HEK293 (cell line): ENCODE measurements around the gene SLIT2.
A peak's percentile ranks its signal among the peaks of the same experiment; 100 is the strongest.

ENCODE experiments used
- BCL6B ChIP-seq: fragments of 450-650 bp; formaldehyde crosslinking; IDR thresholded peaks from 2 replicates; pipeline ENCODE4 v1.5.1; 2017; ENCODE audit warnings: missing biosample characterization, missing genetic modification characterization
- ELK4 ChIP-seq: IDR thresholded peaks from 2 replicates; pipeline ENCODE4 v1.6.1; 2011; ENCODE audit warnings: mild to moderate bottlenecking, low read depth, low read length, borderline replicate concordance
- IKZF3 ChIP-seq: fragments of 450-650 bp; IDR thresholded peaks from 2 replicates; pipeline ENCODE4 v1.5.0; 2018; ENCODE audit warnings: missing biosample characterization, mild to moderate bottlenecking, missing genetic modification characterization, moderate library complexity
- OSR2 ChIP-seq: fragments of 450-650 bp; formaldehyde crosslinking; IDR thresholded peaks from 2 replicates; pipeline ENCODE4 v1.5.1; 2016; ENCODE audit warnings: missing biosample characterization, missing genetic modification characterization
- REST ChIP-seq: fragments of 450-650 bp; formaldehyde crosslinking; IDR thresholded peaks from 2 replicates; pipeline ENCODE4 v1.5.1; 2016; ENCODE audit warnings: missing biosample characterization, missing genetic modification characterization
- SCRT2 ChIP-seq: fragments of 450-650 bp; formaldehyde crosslinking; IDR thresholded peaks from 2 replicates; pipeline ENCODE4 v1.5.1; 2016; ENCODE audit warnings: missing biosample characterization, missing genetic modification characterization
- WT1 ChIP-seq: fragments of 450-650 bp; formaldehyde crosslinking; IDR thresholded peaks from 2 replicates; pipeline ENCODE4 v1.5.1; 2016; ENCODE audit warnings: missing biosample characterization, missing genetic modification characterization
- ZBTB20 ChIP-seq: fragments of 450-650 bp; formaldehyde crosslinking; IDR thresholded peaks from 2 replicates; pipeline ENCODE4 v1.5.1; 2016; ENCODE audit warnings: missing biosample characterization, missing genetic modification characterization
- ZBTB44 ChIP-seq: fragments of 450-650 bp; IDR thresholded peaks from 2 replicates; pipeline ENCODE4 v1.5.1; 2018; ENCODE audit warnings: missing biosample characterization, mild to moderate bottlenecking, missing genetic modification characterization
- ZBTB7A ChIP-seq: fragments of 450-650 bp; formaldehyde crosslinking; IDR thresholded peaks from 2 replicates; pipeline ENCODE4 v1.5.1; 2016; ENCODE audit warnings: low read depth, missing biosample characterization, missing genetic modification characterization
- ZNF112 ChIP-seq: fragments of 450-650 bp; formaldehyde crosslinking; IDR thresholded peaks from 2 replicates; pipeline ENCODE4 v1.5.0; 2017; ENCODE audit warnings: missing biosample characterization, missing genetic modification characterization
- ZNF169 ChIP-seq: fragments of 450-650 bp; formaldehyde crosslinking; IDR thresholded peaks from 2 replicates; pipeline ENCODE4 v1.5.1; 2016; ENCODE audit warnings: missing biosample characterization, missing genetic modification characterization
- ZNF184 ChIP-seq: fragments of 450-650 bp; IDR thresholded peaks from 2 replicates; pipeline ENCODE4 v1.5.1; 2018; ENCODE audit warnings: missing biosample characterization, mild to moderate bottlenecking, missing genetic modification characterization
- ZNF2 ChIP-seq: fragments of 450-650 bp; formaldehyde crosslinking; IDR thresholded peaks from 2 replicates; pipeline ENCODE4 v1.5.1; 2016; ENCODE audit warnings: missing biosample characterization, missing genetic modification characterization
- ZNF24 ChIP-seq: fragments of 450-650 bp; formaldehyde crosslinking; IDR thresholded peaks from 2 replicates; pipeline ENCODE4 v1.5.1; 2016; ENCODE audit warnings: missing biosample characterization, missing genetic modification characterization
- ZNF274 ChIP-seq, 2 experiments: fragments of 200-500 bp in 1 of 2; fragments of 450-650 bp in 1 of 2; sonication (Bioruptor generic) in 1 of 2; formaldehyde crosslinking in 1 of 2; IDR thresholded peaks; 2 replicates each; pipeline versions ENCODE4 v1.5.1 to v1.6.1; 2014 to 2016; ENCODE audit warnings: borderline replicate concordance in 1 of 2, inconsistent platforms in 1 of 2, low read length in 1 of 2, missing biosample characterization in 1 of 2, missing genetic modification characterization in 1 of 2
- ZNF292 ChIP-seq: fragments of 450-650 bp; formaldehyde crosslinking; IDR thresholded peaks from 2 replicates; pipeline ENCODE4 v1.5.1; 2016; ENCODE audit warnings: low read depth, missing biosample characterization, missing genetic modification characterization, borderline replicate concordance
- ZNF354C ChIP-seq: fragments of 450-650 bp; formaldehyde crosslinking; IDR thresholded peaks from 2 replicates; pipeline ENCODE4 v1.5.1; 2016; ENCODE audit warnings: missing biosample characterization, missing genetic modification characterization, low read depth, borderline replicate concordance
- ZNF394 ChIP-seq: fragments of 450-650 bp; formaldehyde crosslinking; IDR thresholded peaks from 2 replicates; pipeline ENCODE4 v1.5.1; 2016; ENCODE audit warnings: missing biosample characterization, missing genetic modification characterization, mild to moderate bottlenecking, moderate library complexity, borderline replicate concordance
- ZNF488 ChIP-seq: fragments of 450-650 bp; formaldehyde crosslinking; IDR thresholded peaks from 2 replicates; pipeline ENCODE4 v1.5.1; 2016; ENCODE audit warnings: missing biosample characterization, missing genetic modification characterization
- ZNF521 ChIP-seq: fragments of 450-650 bp; formaldehyde crosslinking; IDR thresholded peaks from 2 replicates; pipeline ENCODE4 v1.5.1; 2017; ENCODE audit warnings: missing biosample characterization, mild to moderate bottlenecking, missing genetic modification characterization
- ZNF585B ChIP-seq: fragments of 450-650 bp; formaldehyde crosslinking; IDR thresholded peaks from 2 replicates; pipeline ENCODE4 v1.5.1; 2016; ENCODE audit warnings: missing biosample characterization, missing genetic modification characterization
- ZNF600 ChIP-seq: fragments of 450-650 bp; formaldehyde crosslinking; IDR thresholded peaks from 2 replicates; pipeline ENCODE4 v1.5.1; 2016; ENCODE audit warnings: missing biosample characterization, missing genetic modification characterization
- ZNF670 ChIP-seq: fragments of 450-650 bp; formaldehyde crosslinking; IDR thresholded peaks from 2 replicates; pipeline ENCODE4 v1.5.1; 2016; ENCODE audit warnings: missing biosample characterization, missing genetic modification characterization, low read depth
- ZNF692 ChIP-seq: fragments of 450-650 bp; formaldehyde crosslinking; IDR thresholded peaks from 2 replicates; pipeline ENCODE4 v1.5.1; 2016; ENCODE audit warnings: missing biosample characterization, missing genetic modification characterization
- ZNF704 ChIP-seq: fragments of 450-650 bp; formaldehyde crosslinking; IDR thresholded peaks from 2 replicates; pipeline ENCODE4 v1.5.1; 2016; ENCODE audit warnings: missing biosample characterization, missing genetic modification characterization
- ZNF707 ChIP-seq: fragments of 450-650 bp; formaldehyde crosslinking; IDR thresholded peaks from 2 replicates; pipeline ENCODE4 v1.5.1; 2016; ENCODE audit warnings: missing biosample characterization, missing genetic modification characterization
- ZNF777 ChIP-seq: fragments of 450-650 bp; formaldehyde crosslinking; IDR thresholded peaks from 2 replicates; pipeline ENCODE4 v1.5.1; 2017; ENCODE audit warnings: missing biosample characterization, missing genetic modification characterization, borderline replicate concordance

SLIT2 gene

GRCh38 chr4:20271950-20272349 lies 20.2 kb downstream of the SLIT2 start (continued):
- TF ChIP-seq ZNF692 (tag by site-specific recombination) (0 out of 2 replicates have a peak, but pooled peaks have one; percentile 9), ELK4 (no peak), ZBTB7A (tag by site-specific recombination) (no peak), ZNF585B (tag by site-specific recombination) (no peak), ZNF521 (tag by site-specific recombination) (no peak), ZNF777 (tag by site-specific recombination) (no peak), ZNF707 (tag by site-specific recombination) (no peak), ZNF292 (no peak), OSR2 (peak; percentile 63), ZNF112 (tag by site-specific recombination) (no peak), IKZF3 (tag by site-specific recombination) (peak; percentile 54; the same call in 1 of the 2 replicates), ZBTB20 (tag by site-specific recombination) (no peak), ZNF274 (IDR thresholded peaks at IDR 0.05; ENCODE audit: low read length) (no peak), ZNF274 (tag by site-specific recombination; IDR thresholded peaks at IDR 0.05; ENCODE audit: borderline replicate concordance) (no peak), ZNF169 (tag by site-specific recombination) (no peak), SCRT2 (peak; percentile 37; the same call in 1 of the 2 replicates), ZNF600 (tag by site-specific recombination) (no peak), ZNF394 (tag by site-specific recombination) (no peak), ZNF2 (tag by site-specific recombination) (0 out of 2 replicates have a peak, but pooled peaks have one; percentile 13), ZNF354C (no peak), BCL6B (tag by site-specific recombination) (no peak), ZNF704 (tag by site-specific recombination) (no peak), ZNF184 (tag by site-specific recombination) (no peak), ZNF24 (no peak), ZNF670 (tag by site-specific recombination) (no peak), WT1 (tag by site-specific recombination) (no peak), REST (tag by site-specific recombination) (no peak), ZBTB44 (tag by site-specific recombination) (peak; percentile 71), ZNF488 (tag by site-specific recombination) (no peak)
